Peyer's patch (tissue), 4 donors: Measurements from ENCODE around the gene ALPL. TPM values are rescaled to one million over a fixed set of nuclear protein-coding genes. Genes with fewer than 3 reads are reported as not detected.

Source experiments
- DNase-seq, 3 donors: peaks; one replicate each; pipeline ENCODE4 v3.0.0-alpha.2; 2017 to 2019
- H3K27ac ChIP-seq, 4 donors: fragments of 200-600 bp; sonication (generic); one replicate each; pipeline ENCODE4 v1.5.1; 2016 to 2019
- H3K27me3 ChIP-seq, 2 donors: fragments of 200-600 bp; sonication (generic); one replicate each; pipeline ENCODE4 v1.5.1; 2019
- H3K36me3 ChIP-seq, 3 donors: fragments of 200-600 bp; sonication (generic); one replicate each; pipeline ENCODE4 v1.5.1; 2016 to 2019
- H3K4me1 ChIP-seq, 4 donors: fragments of 200-600 bp; sonication (generic); one replicate each; pipeline ENCODE4 v1.5.1; 2016 to 2019
- H3K4me3 ChIP-seq, 4 donors: fragments of 200-600 bp; sonication (generic); 1 replicate in 3 of 4; 2 replicates in 1 of 4; pipeline ENCODE4 v1.5.1; 2016 to 2019; ENCODE audit warnings: mild to moderate bottlenecking in 1 of 4
- H3K9me3 ChIP-seq, 4 donors: fragments of 200-600 bp; sonication (generic); one replicate each; pipeline ENCODE4 v1.5.1; 2016 to 2019; ENCODE audit warnings: mild to moderate bottlenecking in 1 of 4
- POLR2A ChIP-seq, 2 donors: fragments of 450-650 bp; IDR thresholded peaks; one replicate each; pipeline ENCODE4 v1.5.1; 2017; ENCODE audit warnings: antibody characterized with exemption in 2 of 2, mild to moderate bottlenecking in 2 of 2, moderate library complexity in 2 of 2
- total RNA-seq, 4 donors: library from RNA; depleted of rRNA; stranded (reverse); fragments of >200 nt; gene quantifications; one replicate each; pipeline ENCODE4 v1.1.0, GENCODE V29; 2016
- TF ChIP-seq, protein P1 (sequence below), 6 experiments: fragments of 450-650 bp in 4 of 6; fragments of 200-600 bp in 2 of 6; sonication (generic) in 1 of 6; IDR thresholded peaks; one replicate each; pipeline ENCODE4 v1.5.1; 2017 to 2019; ENCODE audit warnings: antibody characterized with exemption in 6 of 6, mild to moderate bottlenecking in 3 of 6, moderate library complexity in 1 of 6

The ALPL gene
- total RNA-seq, 4 donors from 2014 or later, result 0.70 to 10.7 (median 2.2) TPM

DNA sequence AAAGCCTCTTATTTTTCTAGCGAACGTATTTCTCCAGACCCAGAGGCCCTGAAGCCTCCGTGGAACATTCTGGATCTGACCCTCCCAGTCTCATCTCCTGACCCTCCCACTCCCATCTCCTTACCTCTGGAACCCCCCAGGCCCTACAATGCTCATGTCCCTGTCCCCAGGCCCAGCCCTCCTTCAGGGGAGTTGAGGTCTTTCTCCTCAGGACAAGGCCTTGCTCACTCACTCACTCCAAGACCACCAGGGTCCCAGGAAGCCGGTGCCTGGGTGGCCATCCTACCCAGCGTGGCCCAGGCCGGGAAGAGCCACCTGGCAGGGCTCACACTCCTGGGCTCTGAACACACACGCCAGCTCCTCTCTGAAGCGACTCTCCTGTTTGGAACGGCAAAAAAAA lies 68.7 kb downstream of the ALPL start:
- Histone ChIP-seq H3K27me3 (no peaks in the 10 kb centered on the region), H3K4me1 (peaks cover 0 to 10% (median 0%) of the 10 kb centered on the region in 4 donors), H3K27ac (no peak overlapping the region), H3K9me3 (no peaks in the 10 kb centered on the region), H3K4me3 (no peak overlapping the region), H3K36me3 (no peaks in the 10 kb centered on the region)
- TF ChIP-seq, protein P1, sequence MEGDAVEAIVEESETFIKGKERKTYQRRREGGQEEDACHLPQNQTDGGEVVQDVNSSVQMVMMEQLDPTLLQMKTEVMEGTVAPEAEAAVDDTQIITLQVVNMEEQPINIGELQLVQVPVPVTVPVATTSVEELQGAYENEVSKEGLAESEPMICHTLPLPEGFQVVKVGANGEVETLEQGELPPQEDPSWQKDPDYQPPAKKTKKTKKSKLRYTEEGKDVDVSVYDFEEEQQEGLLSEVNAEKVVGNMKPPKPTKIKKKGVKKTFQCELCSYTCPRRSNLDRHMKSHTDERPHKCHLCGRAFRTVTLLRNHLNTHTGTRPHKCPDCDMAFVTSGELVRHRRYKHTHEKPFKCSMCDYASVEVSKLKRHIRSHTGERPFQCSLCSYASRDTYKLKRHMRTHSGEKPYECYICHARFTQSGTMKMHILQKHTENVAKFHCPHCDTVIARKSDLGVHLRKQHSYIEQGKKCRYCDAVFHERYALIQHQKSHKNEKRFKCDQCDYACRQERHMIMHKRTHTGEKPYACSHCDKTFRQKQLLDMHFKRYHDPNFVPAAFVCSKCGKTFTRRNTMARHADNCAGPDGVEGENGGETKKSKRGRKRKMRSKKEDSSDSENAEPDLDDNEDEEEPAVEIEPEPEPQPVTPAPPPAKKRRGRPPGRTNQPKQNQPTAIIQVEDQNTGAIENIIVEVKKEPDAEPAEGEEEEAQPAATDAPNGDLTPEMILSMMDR (IDR thresholded peaks at IDR 0.05), result no peak
- no peak for TF ChIP-seq POLR2A (IDR thresholded peaks at IDR 0.05)
- no peak for DNase-seq

- TF ChIP-seq, protein P1 (IDR thresholded peaks at IDR 0.05), result no peak
- TF ChIP-seq POLR2A (IDR thresholded peaks at IDR 0.05), result no peak
- Histone ChIP-seq H3K36me3 (no peaks in the 10 kb centered on the region), H3K9me3 (no peaks in the 10 kb centered on the region), H3K4me3 (no peak overlapping the region), H3K27me3 (no peaks in the 10 kb centered on the region), H3K4me1 (peaks cover 0 to 2% (median 0%) of the 10 kb centered on the region in 4 donors), H3K27ac (no peak overlapping the region)
- DNase-seq, result no peak
Measured at GRCh38 chr1:21579791-21580190, 70.6 kb downstream of the ALPL start.

GRCh38 chr1:21584096-21584495 lies 74.9 kb downstream of the ALPL start:
- H3K27me3 ChIP-seq, result no peaks in the 10 kb centered on the region
- H3K4me3 ChIP-seq, result no peak overlapping the region
- no peak for DNase-seq
- no peaks in the 10 kb centered on the region for H3K9me3 ChIP-seq
- H3K4me1 ChIP-seq, result peaks cover 0 to 16% (median 0%) of the 10 kb centered on the region in 4 donors
- no peaks in the 10 kb centered on the region for H3K36me3 ChIP-seq
- TF ChIP-seq, protein P1 (IDR thresholded peaks at IDR 0.05), result no peak
- TF ChIP-seq POLR2A (IDR thresholded peaks at IDR 0.05), result no peak
- H3K27ac ChIP-seq, result no peak overlapping the region

- H3K4me1 ChIP-seq, result peaks cover 0 to 16% (median 0%) of the 10 kb centered on the region in 4 donors
- H3K4me3 ChIP-seq, result no peak overlapping the region
- H3K9me3 ChIP-seq, result no peaks in the 10 kb centered on the region
- TF ChIP-seq POLR2A (IDR thresholded peaks at IDR 0.05), result no peak
- TF ChIP-seq, protein P1 (IDR thresholded peaks at IDR 0.05), result no peak
- H3K36me3 ChIP-seq, result no peaks in the 10 kb centered on the region
- no peak overlapping the region for H3K27ac ChIP-seq
- H3K27me3 ChIP-seq, result no peaks in the 10 kb centered on the region
- no peak for DNase-seq
Measured at GRCh38 chr1:21585037-21585436, 75.8 kb downstream of the ALPL start.

DNA sequence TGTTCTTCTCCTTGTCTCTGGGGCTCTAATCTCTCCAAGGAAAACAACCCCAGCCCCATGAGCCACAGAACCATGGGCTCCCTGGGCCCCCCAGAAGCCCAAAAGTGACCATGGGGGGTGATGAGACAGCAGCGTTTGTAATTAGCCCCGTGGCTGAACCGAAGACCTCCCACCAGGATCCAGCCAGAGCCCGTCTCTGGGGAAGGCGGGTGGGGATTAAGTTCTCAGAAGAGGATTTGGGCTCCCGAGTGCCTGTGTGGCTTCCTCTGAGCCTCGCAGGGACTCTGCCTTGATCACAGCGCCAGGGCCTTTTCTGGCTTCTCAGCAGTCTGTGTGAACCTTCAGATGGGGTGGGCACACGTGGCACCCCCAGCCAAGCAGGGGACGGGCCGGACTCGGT lies 77.0 kb downstream of the ALPL start:
- TF ChIP-seq, protein P1 (IDR thresholded peaks at IDR 0.05), result no peak
- no peak for TF ChIP-seq POLR2A (IDR thresholded peaks at IDR 0.05)
- H3K4me3 ChIP-seq, result no peak overlapping the region
- DNase-seq, result no peak
- H3K27ac ChIP-seq, result no peak overlapping the region
- peaks cover 0 to 20% (median 0%) of the 10 kb centered on the region in 4 donors for H3K4me1 ChIP-seq
- H3K27me3 ChIP-seq, result no peaks in the 10 kb centered on the region
- no peaks in the 10 kb centered on the region for H3K36me3 ChIP-seq
- no peaks in the 10 kb centered on the region for H3K9me3 ChIP-seq
